Cardiac septum (tissue), 1 donor: ENCODE data around the gene LRRC4C. TPM values are rescaled to one million over a fixed set of nuclear protein-coding genes. Genes with fewer than 3 reads are reported as not detected.
"Not testable (repeated sequence)": the region's sequence is repeated elsewhere in the genome, so short reads cannot be mapped to it uniquely, and the experiment has no call there.

Experiments
- DNase-seq: peaks from one replicate; pipeline ENCODE4 v3.0.0-alpha.2; 2020; ENCODE audit warnings: low spot score
- intact Hi-C: fragments of 100-400 bp; cut with DNase I; formaldehyde crosslinking; loops from one replicate; pipeline ENCODE4 v1.14.0; 2022
- total RNA-seq: library from RNA; stranded (reverse); fragmentation: NEBNext Ultra II Directional; extraction: Animal tissue kit (Norgen Biotek cat#: 25700); gene quantifications from one replicate; pipeline ENCODE4 v1.2.1, GENCODE V29; 2021
- donor health status: DM: no; HTN: no; CAD: no.

The LRRC4C gene
- total RNA-seq, 1 donor from 2014 or later = 0.43 TPM

GRCh38 chr11:40679276-40679675, 780.2 kb downstream of the LRRC4C start:
- intact Hi-C loops = no loop called here
- DNase-seq = no peak

GRCh38 chr11:40647295-40647694, 812.2 kb downstream of the LRRC4C start:
- intact Hi-C loops = no loop called here
- DNase-seq = no peak

GRCh38 chr11:40642284-40642683, 817.2 kb downstream of the LRRC4C start:
- intact Hi-C loops = no loop called here

GRCh38 chr11:40619654-40620053, 839.8 kb downstream of the LRRC4C start:
- intact Hi-C loops = no loop called here
- no peak for DNase-seq

More at GRCh38 chr11:40642284-40642683, 817.2 kb downstream of the LRRC4C start:
- no peak for DNase-seq

- DNase-seq = no peak
- intact Hi-C loops = no loop called here
Measured at GRCh38 chr11:40606800-40607199, 852.7 kb downstream of the LRRC4C start.

- intact Hi-C loops = no loop called here
- DNase-seq = no peak
Measured at GRCh38 chr11:40602866-40603552, 856.4 kb downstream of the LRRC4C start.

GRCh38 chr11:40597546-40598113, 861.8 kb downstream of the LRRC4C start:
- DNase-seq = no peak
- intact Hi-C loops = no loop called here

- no peak for DNase-seq
- intact Hi-C loops = no loop called here
Measured at GRCh38 chr11:40573254-40573891, 886.1 kb downstream of the LRRC4C start.

- intact Hi-C loops = no loop called here
- no peak for DNase-seq
Measured at GRCh38 chr11:40569947-40570531, 889.4 kb downstream of the LRRC4C start.

- intact Hi-C loops = no loop called here
- DNase-seq = no peak
Measured at GRCh38 chr11:40567392-40567791, 892.1 kb downstream of the LRRC4C start.

- intact Hi-C loops = no loop called here
- no peak for DNase-seq
Measured at GRCh38 chr11:40544162-40544561, 915.3 kb downstream of the LRRC4C start.

- intact Hi-C loops = no loop called here
- DNase-seq = no peak
Measured at GRCh38 chr11:40542821-40543220, 916.6 kb downstream of the LRRC4C start.

GRCh38 chr11:40537734-40538133, 921.7 kb downstream of the LRRC4C start:
- intact Hi-C loops = no loop called here
- DNase-seq = no peak

- DNase-seq, intact Hi-C loops: not testable (repeated sequence)
Measured at GRCh38 chr11:40522080-40522479, 937.4 kb downstream of the LRRC4C start.

GRCh38 chr11:40517122-40517521, 942.3 kb downstream of the LRRC4C start:
- no peak for DNase-seq
- intact Hi-C loops = no loop called here

GRCh38 chr11:40514124-40514523, 945.3 kb downstream of the LRRC4C start:
- intact Hi-C loops = no loop called here
- no peak for DNase-seq

- no peak for DNase-seq
- intact Hi-C loops = no loop called here
Measured at GRCh38 chr11:40513281-40513680, 946.2 kb downstream of the LRRC4C start.

GRCh38 chr11:40508303-40508702, 951.1 kb downstream of the LRRC4C start:
- intact Hi-C loops = no loop called here

GRCh38 chr11:40506226-40506625, 953.2 kb downstream of the LRRC4C start:
- intact Hi-C loops = no loop called here
- DNase-seq = no peak

More at GRCh38 chr11:40508303-40508702, 951.1 kb downstream of the LRRC4C start:
- no peak for DNase-seq

- DNase-seq = no peak
- intact Hi-C loops = no loop called here
Measured at GRCh38 chr11:40491341-40491740, 968.1 kb downstream of the LRRC4C start.

- no peak for DNase-seq
- intact Hi-C loops = no loop called here
Measured at GRCh38 chr11:40467771-40468170, 991.7 kb downstream of the LRRC4C start.
